Fibroblast of lung (primary cell): Measurements from ENCODE around the gene ATF6B. TPM values are rescaled to one million over a fixed set of nuclear protein-coding genes. Genes with fewer than 3 reads are reported as not detected.

Experiments
- DNase-seq, 2 donors: peaks; one replicate each; pipeline versions ENCODE4 v3.0.0 to v3.0.0-alpha.2; 2010; ENCODE audit warnings: low read depth in 2 of 2
- H2AFZ ChIP-seq: 2 replicates; pipeline ENCODE4 v1.5.1; 2012; ENCODE audit warnings: low read length, control low read depth, inconsistent platforms
- H3K27ac ChIP-seq: 2 replicates; pipeline ENCODE4 v1.5.1; 2011; ENCODE audit warnings: low read length, control low read depth; ENCODE audit not compliant: insufficient read depth
- H3K27me3 ChIP-seq: 2 replicates; pipeline ENCODE4 v1.5.1; 2011; ENCODE audit warnings: mild to moderate bottlenecking, low read length; ENCODE audit not compliant: control insufficient read depth, insufficient read depth
- H3K36me3 ChIP-seq: 2 replicates; pipeline ENCODE4 v1.5.1; 2011; ENCODE audit warnings: low read length; ENCODE audit not compliant: control insufficient read depth, insufficient read depth
- H3K4me1 ChIP-seq: 2 replicates; pipeline ENCODE4 v1.5.1; 2011; ENCODE audit warnings: low read length; ENCODE audit not compliant: control insufficient read depth, insufficient read depth; ENCODE audit errors: extremely low read depth
- H3K4me2 ChIP-seq: 2 replicates; pipeline ENCODE4 v1.5.1; 2011; ENCODE audit warnings: low read length, control low read depth; ENCODE audit not compliant: insufficient read depth; ENCODE audit errors: extremely low read depth
- H3K4me3 ChIP-seq, 4 experiments: fragments of 200-600 bp in 1 of 4; sonication (generic) in 1 of 4; replicated peaks in 1 of 4; 2 replicates each; pipeline ENCODE4 v1.5.1; 2011 to 2016; ENCODE audit warnings: low read length in 4 of 4, low read depth in 3 of 4, mild to moderate bottlenecking in 3 of 4, control low read depth in 2 of 4, inconsistent platforms in 1 of 4, mixed read lengths in 1 of 4; ENCODE audit not compliant: insufficient read depth in 1 of 4; ENCODE audit errors: control extremely low read depth in 1 of 4
- H3K79me2 ChIP-seq: 2 replicates; pipeline ENCODE4 v1.5.1; 2012; ENCODE audit warnings: mild to moderate bottlenecking, low read length, inconsistent platforms; ENCODE audit not compliant: control insufficient read depth, insufficient read depth
- H3K9ac ChIP-seq: 2 replicates; pipeline ENCODE4 v1.5.1; 2011; ENCODE audit warnings: mild to moderate bottlenecking, low read length, control low read depth; ENCODE audit not compliant: insufficient read depth
- H3K9me3 ChIP-seq: 2 replicates; pipeline ENCODE4 v1.5.1; 2012; ENCODE audit warnings: low read depth, low read length; ENCODE audit not compliant: control insufficient read depth, insufficient read depth
- H4K20me1 ChIP-seq: 2 replicates; pipeline ENCODE4 v1.5.1; 2011; ENCODE audit warnings: low read length; ENCODE audit not compliant: control insufficient read depth, insufficient read depth; ENCODE audit errors: extremely low read depth
- CTCF ChIP-seq, 2 donors: IDR thresholded peaks in 1 of 2; conservative IDR thresholded peaks in 1 of 2; 1 replicate in 1 of 2; 2 replicates in 1 of 2; pipeline ENCODE4 v1.5.1; 2011 to 2012; ENCODE audit warnings: low read length in 2 of 2, control low read depth in 1 of 2, inconsistent platforms in 1 of 2, low read depth in 1 of 2, mild to moderate bottlenecking in 1 of 2
- EZH2 ChIP-seq: IDR thresholded peaks from 2 replicates; pipeline ENCODE4 v1.5.1; 2012; ENCODE audit warnings: low read length, control low read depth, mild to moderate bottlenecking; ENCODE audit errors: missing control alignments
- polyA plus RNA-seq, 2 donors: library from polyadenylated mRNA; depleted of rRNA in 1 of 2; stranded (reverse) in 1 of 2; unstranded in 1 of 2; fragments of >200 nt; gene quantifications; 2 replicates each; pipeline ENCODE4 v1.2.1, GENCODE V29; 2011 to 2012; ENCODE audit warnings: missing spikeins in 1 of 2
- total RNA-seq: library from RNA; depleted of rRNA; stranded (reverse); fragments of >200 nt; gene quantifications from 2 replicates; pipeline ENCODE4 v1.2.1, GENCODE V29; 2014

The ATF6B gene
- total and polyA plus RNA-seq, 2 donors (not counting 1 experiment from before 2014, with no cell fraction given): 15.7 to 36.2 TPM

- Histone ChIP-seq H4K20me1 (no peaks in the 10 kb centered on the region), H3K27me3 (no peaks in the 10 kb centered on the region), H3K4me3 (no peak overlapping the region), H3K36me3 (peaks cover 18% of the 10 kb centered on the region), H3K9me3 (no peaks in the 10 kb centered on the region), H3K27ac (no peak overlapping the region), H3K79me2 (no peaks in the 10 kb centered on the region), H3K4me2 (no peak overlapping the region), H3K4me1 (no peaks in the 10 kb centered on the region), H3K9ac (no peak overlapping the region), H2AFZ (no peak overlapping the region)
- DNase-seq: no peak
- no peak for TF ChIP-seq EZH2
Measured at GRCh38 chr6:32163559-32164258, 35.7 kb upstream of the ATF6B start.

- H3K4me2 ChIP-seq: no peak overlapping the region
- no peaks in the 10 kb centered on the region for H3K27me3 ChIP-seq
- H3K9me3 ChIP-seq: no peaks in the 10 kb centered on the region
- TF ChIP-seq CTCF (conservative IDR thresholded peaks at IDR 0.05 in 1 of 2, IDR thresholded peaks at IDR 0.05 in 1 of 2; ENCODE audit: low read depth in 1 of 2, low read length in 2 of 2) (no peak), EZH2 (no peak)
- peaks cover 15% of the 10 kb centered on the region for H3K79me2 ChIP-seq
- H3K36me3 ChIP-seq: peaks cover 7% of the 10 kb centered on the region
- peaks cover 8% of the 10 kb centered on the region for H3K4me1 ChIP-seq
- H4K20me1 ChIP-seq: no peaks in the 10 kb centered on the region
- no peak for DNase-seq
- no peak overlapping the region for H3K27ac ChIP-seq
- no peak overlapping the region for H2AFZ ChIP-seq
- H3K9ac ChIP-seq: no peak overlapping the region
- no peak overlapping the region for H3K4me3 ChIP-seq
Measured at GRCh38 chr6:32158052-32158451, 30.0 kb upstream of the ATF6B start.

GRCh38 chr6:32156891-32157290, 28.8 kb upstream of the ATF6B start:
- Histone ChIP-seq H2AFZ (no peak overlapping the region), H3K27ac (no peak overlapping the region), H3K4me1 (peaks cover 18% of the 10 kb centered on the region), H3K9me3 (no peaks in the 10 kb centered on the region), H3K4me2 (no peak overlapping the region), H3K36me3 (peaks cover 5% of the 10 kb centered on the region), H4K20me1 (no peaks in the 10 kb centered on the region), H3K79me2 (peaks cover 15% of the 10 kb centered on the region), H3K9ac (no peak overlapping the region), H3K4me3 (no peak overlapping the region), H3K27me3 (no peaks in the 10 kb centered on the region)
- TF ChIP-seq EZH2 (no peak), CTCF (conservative IDR thresholded peaks at IDR 0.05 in 1 of 2, IDR thresholded peaks at IDR 0.05 in 1 of 2; ENCODE audit: low read depth in 1 of 2, low read length in 2 of 2) (no peak)
- no peak for DNase-seq
